ENCODE data around the gene TFB1M. TPM values are rescaled to one million over a fixed set of nuclear protein-coding genes. Genes with fewer than 3 reads are reported as not detected.

Gene TFB1M
- total RNA-seq, 1 experiment from 2014 or later: 45.0 TPM

DNA sequence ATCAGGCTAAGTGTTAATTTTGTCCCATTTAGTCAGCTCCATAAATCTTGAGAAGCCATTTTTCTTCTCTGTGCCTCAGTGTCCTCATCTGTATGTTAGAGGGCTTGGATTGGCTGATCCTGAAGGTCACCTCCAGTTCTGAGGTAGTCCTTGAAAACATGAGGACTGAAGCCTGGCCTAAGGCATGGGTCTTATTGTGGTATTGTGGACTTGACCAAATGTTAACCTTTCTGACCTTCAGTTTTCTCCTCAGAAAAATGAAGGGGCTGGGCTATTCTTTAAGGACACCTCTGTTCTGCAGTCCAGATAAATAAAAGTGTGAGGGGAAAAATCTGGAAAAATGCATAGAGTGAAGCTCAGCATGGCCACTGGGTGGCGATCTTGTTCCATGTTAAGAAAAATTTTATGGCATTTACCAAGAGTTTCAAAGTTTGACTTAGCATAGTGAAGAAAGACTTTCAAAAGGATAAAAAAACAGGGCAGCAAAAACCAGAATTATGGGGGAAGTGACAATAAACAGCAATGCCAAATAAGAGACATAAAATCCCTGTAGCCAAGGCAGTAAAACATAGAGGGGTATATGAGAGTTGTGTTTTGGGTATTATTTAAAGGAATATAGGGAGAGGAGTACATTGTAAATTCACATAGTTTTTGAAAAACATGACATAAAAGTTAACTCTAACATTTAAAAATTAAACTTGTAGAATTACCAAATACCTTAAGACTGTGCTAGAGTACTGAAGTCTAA lies 13.2 kb upstream of the TFB1M start:
- Histone ChIP-seq H3K9me2 (replicated peaks; ENCODE audit: insufficient read depth, low read length) (no peaks in the 10 kb centered on the region), H2AFZ (ENCODE audit: low read length) (no peak overlapping the region), H3K79me2 (ENCODE audit: low read length) (no peaks in the 10 kb centered on the region), H3K27ac (ENCODE audit: low read length) (no peak overlapping the region), H3K4me3 (ENCODE audit: low read length) (no peak overlapping the region), H3K4me2 (ENCODE audit: low read depth, low read length, poor library complexity, severe bottlenecking) (no peak overlapping the region), H3K9me3 (ENCODE audit: low read length) (no peaks in the 10 kb centered on the region), H4K20me1 (ENCODE audit: insufficient read depth, low read depth, low read length) (no peaks in the 10 kb centered on the region), H3K36me3 (ENCODE audit: insufficient read depth, low read length) (no peaks in the 10 kb centered on the region), H3K4me1 (ENCODE audit: low read length) (no peaks in the 10 kb centered on the region; the same call in 1 of the 2 replicates), H3K27me3 (ENCODE audit: low read length) (no peaks in the 10 kb centered on the region), H3K9ac (ENCODE audit: low read length) (no peak overlapping the region)
- peak; percentile 84 for DNase-seq

DNA sequence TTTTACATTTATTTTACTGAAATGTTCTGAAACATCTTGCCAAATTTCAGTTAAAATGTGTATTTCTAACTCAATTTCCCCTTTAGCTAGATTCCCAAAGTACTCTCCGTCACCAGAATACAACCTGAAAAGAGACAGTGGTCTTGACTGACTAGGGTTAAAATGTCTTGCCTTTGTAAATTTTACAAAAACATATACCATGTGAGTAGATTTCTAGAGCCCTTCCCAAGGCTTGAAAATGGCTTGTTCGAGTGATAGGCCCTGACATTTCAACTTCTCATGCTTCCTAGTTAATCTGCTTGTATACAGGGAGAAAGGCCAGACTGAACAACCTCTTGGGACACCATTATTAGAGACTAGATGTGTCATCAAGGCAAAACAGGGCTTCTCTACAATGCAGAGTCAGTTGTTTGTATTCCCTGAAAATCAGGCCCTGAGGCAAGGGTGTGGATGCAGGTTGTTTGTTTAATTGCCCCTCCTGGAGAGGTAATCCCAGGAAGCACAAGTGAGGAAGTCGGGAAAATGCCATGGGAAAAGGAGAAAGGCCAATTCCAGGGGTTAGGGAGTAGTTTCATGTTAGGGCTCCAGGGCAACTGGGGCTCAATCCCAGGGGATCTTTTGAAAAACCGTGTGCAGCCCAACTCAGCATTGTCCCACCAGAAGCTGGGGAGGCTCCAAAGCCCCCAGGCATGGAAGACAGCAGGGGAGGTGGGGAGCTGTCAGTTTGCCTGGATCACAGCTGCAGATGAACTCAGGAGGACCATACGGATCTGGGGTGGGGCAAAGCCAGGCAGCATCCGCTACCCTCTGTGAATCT lies 11.6 kb upstream of the TFB1M start:
- Histone ChIP-seq H3K4me3 (ENCODE audit: low read length) (0 out of 2 replicates have a peak overlapping the region, but pooled peaks have one; percentile 35), H3K9me2 (replicated peaks; ENCODE audit: insufficient read depth, low read length) (no peaks in the 10 kb centered on the region), H3K4me1 (ENCODE audit: low read length) (no peaks in the 10 kb centered on the region; the same call in 1 of the 2 replicates), H3K27me3 (ENCODE audit: low read length) (no peaks in the 10 kb centered on the region), H2AFZ (ENCODE audit: low read length) (0 out of 2 replicates have a peak overlapping the region, but pooled peaks have one; percentile 5), H4K20me1 (ENCODE audit: insufficient read depth, low read depth, low read length) (no peaks in the 10 kb centered on the region), H3K79me2 (ENCODE audit: low read length) (no peaks in the 10 kb centered on the region), H3K9ac (ENCODE audit: low read length) (peak overlapping the region; percentile 17; the same call in 1 of the 2 replicates), H3K9me3 (ENCODE audit: low read length) (no peaks in the 10 kb centered on the region), H3K4me2 (ENCODE audit: low read depth, low read length, poor library complexity, severe bottlenecking) (peak overlapping the region; percentile 49), H3K36me3 (ENCODE audit: insufficient read depth, low read length) (no peaks in the 10 kb centered on the region), H3K27ac (ENCODE audit: low read length) (no peak overlapping the region)
- no peak for DNase-seq

DNA sequence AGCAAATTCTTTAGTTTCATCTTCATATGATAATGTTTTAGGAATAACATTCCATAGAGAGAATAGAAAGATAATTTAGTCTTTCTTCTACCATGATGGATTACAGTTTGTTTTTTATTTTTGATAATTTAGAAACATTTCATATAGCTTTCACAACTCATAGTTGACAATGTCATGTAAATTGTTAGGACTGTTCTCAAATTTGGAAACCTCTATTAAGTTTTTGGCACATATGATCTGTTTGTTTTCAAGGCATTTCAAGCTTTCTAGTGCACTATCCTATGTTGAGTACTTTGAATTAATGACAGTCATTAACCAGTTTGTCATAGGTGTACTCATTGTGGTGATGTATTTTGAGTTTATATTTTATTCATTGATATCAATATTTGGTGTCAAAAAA lies 10.7 kb upstream of the TFB1M start:
- Histone ChIP-seq H3K9me2 (replicated peaks; ENCODE audit: insufficient read depth, low read length) (no peaks in the 10 kb centered on the region), H3K4me2 (ENCODE audit: low read depth, low read length, poor library complexity, severe bottlenecking) (peak overlapping the region; percentile 49), H4K20me1 (ENCODE audit: insufficient read depth, low read depth, low read length) (no peaks in the 10 kb centered on the region), H3K4me3 (ENCODE audit: low read length) (no peak overlapping the region), H3K36me3 (ENCODE audit: insufficient read depth, low read length) (no peaks in the 10 kb centered on the region), H3K79me2 (ENCODE audit: low read length) (no peaks in the 10 kb centered on the region), H3K27ac (ENCODE audit: low read length) (no peak overlapping the region), H3K27me3 (ENCODE audit: low read length) (no peaks in the 10 kb centered on the region), H3K4me1 (ENCODE audit: low read length) (peaks cover under 1% of the 10 kb centered on the region; the same call in 1 of the 2 replicates), H3K9ac (ENCODE audit: low read length) (no peak overlapping the region), H2AFZ (ENCODE audit: low read length) (no peak overlapping the region), H3K9me3 (ENCODE audit: low read length) (no peaks in the 10 kb centered on the region)
- DNase-seq: no peak

DNA sequence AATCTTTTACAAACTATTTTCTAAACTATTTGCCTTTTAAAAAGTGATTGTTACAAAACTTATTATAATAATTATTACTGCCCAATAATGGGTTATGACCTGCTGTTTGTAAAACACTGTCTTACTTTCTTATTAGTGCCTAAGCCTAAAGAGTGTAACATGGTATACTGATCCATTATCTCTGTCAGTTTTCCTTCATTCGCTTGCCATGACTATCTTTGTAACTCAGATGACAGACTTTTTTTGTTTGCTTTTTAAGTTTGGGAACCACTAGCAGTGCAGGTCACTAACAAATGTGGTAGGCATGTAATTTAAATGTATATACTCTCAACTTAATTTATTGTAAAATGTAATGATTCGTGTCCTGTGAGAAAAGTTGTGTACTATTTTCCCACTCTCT lies 9.9 kb upstream of the TFB1M start:
- Histone ChIP-seq H3K36me3 (ENCODE audit: insufficient read depth, low read length) (no peaks in the 10 kb centered on the region), H3K27me3 (ENCODE audit: low read length) (no peaks in the 10 kb centered on the region), H3K4me1 (ENCODE audit: low read length) (peaks cover 3% of the 10 kb centered on the region; the same call in 1 of the 2 replicates), H2AFZ (ENCODE audit: low read length) (no peak overlapping the region), H3K4me2 (ENCODE audit: low read depth, low read length, poor library complexity, severe bottlenecking) (no peak overlapping the region), H3K9me2 (replicated peaks; ENCODE audit: insufficient read depth, low read length) (no peaks in the 10 kb centered on the region), H4K20me1 (ENCODE audit: insufficient read depth, low read depth, low read length) (no peaks in the 10 kb centered on the region), H3K9me3 (ENCODE audit: low read length) (no peaks in the 10 kb centered on the region), H3K4me3 (ENCODE audit: low read length) (no peak overlapping the region), H3K79me2 (ENCODE audit: low read length) (no peaks in the 10 kb centered on the region), H3K27ac (ENCODE audit: low read length) (no peak overlapping the region), H3K9ac (ENCODE audit: low read length) (no peak overlapping the region)
- DNase-seq: no peak

DNA sequence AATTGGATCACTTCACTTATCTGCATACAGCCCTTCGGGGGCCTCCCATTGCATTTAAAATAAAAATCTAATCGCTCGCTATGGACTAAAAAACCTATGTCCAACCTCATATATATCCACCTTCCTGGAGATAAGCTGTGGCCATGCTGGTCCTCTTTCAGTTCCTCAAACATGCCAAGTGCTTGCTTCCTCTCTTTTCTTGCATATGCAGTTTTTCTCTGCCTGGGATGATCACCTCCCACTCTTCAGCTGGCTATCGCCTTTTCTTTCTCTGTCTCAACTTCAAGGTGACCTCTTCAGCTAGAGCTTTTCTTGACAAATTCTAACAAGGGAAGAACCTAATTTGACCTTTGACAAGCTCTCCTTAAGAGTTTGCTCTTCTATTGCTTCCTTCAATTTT lies 5.6 kb upstream of the TFB1M start:
- H3K36me3 ChIP-seq (ENCODE audit: insufficient read depth, low read length): no peaks in the 10 kb centered on the region
- H4K20me1 ChIP-seq (ENCODE audit: insufficient read depth, low read depth, low read length): no peaks in the 10 kb centered on the region
- no peaks in the 10 kb centered on the region for H3K79me2 ChIP-seq (ENCODE audit: low read length)
- no peaks in the 10 kb centered on the region for H3K27me3 ChIP-seq (ENCODE audit: low read length)
- H3K27ac ChIP-seq (ENCODE audit: low read length): no peak overlapping the region
- H3K9me3 ChIP-seq (ENCODE audit: low read length): no peaks in the 10 kb centered on the region
- H3K9me2 ChIP-seq (replicated peaks; ENCODE audit: insufficient read depth, low read length): no peaks in the 10 kb centered on the region
- H3K4me2 ChIP-seq (ENCODE audit: low read depth, low read length, poor library complexity, severe bottlenecking): no peak overlapping the region
- peaks cover 20% of the 10 kb centered on the region for H3K4me1 ChIP-seq (ENCODE audit: low read length)
- no peak for DNase-seq
- no peak overlapping the region for H2AFZ ChIP-seq (ENCODE audit: low read length)
- H3K4me3 ChIP-seq (ENCODE audit: low read length): no peak overlapping the region
- no peak overlapping the region for H3K9ac ChIP-seq (ENCODE audit: low read length)

DNA sequence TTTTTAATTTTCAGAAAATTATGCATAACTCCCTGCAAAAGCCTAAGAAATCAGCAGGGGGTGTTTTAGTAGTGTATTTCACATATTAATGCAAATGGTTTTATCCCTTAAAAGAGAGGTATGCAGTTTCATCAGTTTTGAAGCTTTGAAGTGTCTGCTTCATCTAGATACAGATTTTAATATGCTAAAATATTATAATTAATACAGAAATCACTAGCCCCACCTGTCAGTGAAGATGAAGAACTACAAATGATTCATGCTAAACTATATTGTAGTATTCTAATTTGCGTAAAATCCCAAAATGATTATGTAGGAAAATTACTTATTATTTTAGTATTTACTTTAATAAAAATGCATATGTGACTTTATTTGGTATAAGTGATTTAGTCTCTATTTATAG lies 2.9 kb upstream of the TFB1M start:
- Histone ChIP-seq H3K4me1 (ENCODE audit: low read length) (peaks cover 35% of the 10 kb centered on the region), H3K4me3 (ENCODE audit: low read length) (no peak overlapping the region), H3K9me3 (ENCODE audit: low read length) (no peaks in the 10 kb centered on the region), H4K20me1 (ENCODE audit: insufficient read depth, low read depth, low read length) (no peaks in the 10 kb centered on the region), H3K36me3 (ENCODE audit: insufficient read depth, low read length) (peaks cover 5% of the 10 kb centered on the region; the same call in 1 of the 2 replicates), H3K9ac (ENCODE audit: low read length) (no peak overlapping the region), H3K27me3 (ENCODE audit: low read length) (no peaks in the 10 kb centered on the region), H3K4me2 (ENCODE audit: low read depth, low read length, poor library complexity, severe bottlenecking) (no peak overlapping the region), H3K79me2 (ENCODE audit: low read length) (peaks cover 21% of the 10 kb centered on the region), H3K27ac (ENCODE audit: low read length) (no peak overlapping the region), H3K9me2 (replicated peaks; ENCODE audit: insufficient read depth, low read length) (no peaks in the 10 kb centered on the region), H2AFZ (ENCODE audit: low read length) (no peak overlapping the region)
- peak; percentile 67 for DNase-seq

DNA sequence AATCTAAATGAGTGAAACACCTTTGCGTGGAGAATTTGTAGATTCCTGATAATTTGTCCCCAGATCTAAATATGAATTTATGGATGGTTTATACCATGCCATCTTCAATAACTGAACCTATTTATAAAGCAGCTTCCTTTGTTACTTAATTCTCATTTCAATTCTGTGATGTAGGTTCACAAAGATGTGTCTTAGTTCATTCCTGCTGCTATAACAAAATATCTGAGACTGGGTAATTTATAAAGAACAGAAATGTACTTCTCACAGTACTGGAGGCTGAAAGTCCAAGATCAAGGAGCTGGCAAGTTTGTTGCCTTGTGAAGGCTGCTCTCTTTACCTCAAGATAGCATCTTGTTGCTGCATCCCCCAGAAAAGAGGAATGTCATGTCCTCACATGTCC lies 2.1 kb upstream of the TFB1M start:
- Histone ChIP-seq H4K20me1 (ENCODE audit: insufficient read depth, low read depth, low read length) (no peaks in the 10 kb centered on the region), H3K27me3 (ENCODE audit: low read length) (no peaks in the 10 kb centered on the region), H3K9me2 (replicated peaks; ENCODE audit: insufficient read depth, low read length) (no peaks in the 10 kb centered on the region), H3K9me3 (ENCODE audit: low read length) (no peaks in the 10 kb centered on the region), H3K27ac (ENCODE audit: low read length) (no peak overlapping the region), H3K4me3 (ENCODE audit: low read length) (no peak overlapping the region), H3K4me1 (ENCODE audit: low read length) (peaks cover 36% of the 10 kb centered on the region), H3K79me2 (ENCODE audit: low read length) (peaks cover 29% of the 10 kb centered on the region), H3K4me2 (ENCODE audit: low read depth, low read length, poor library complexity, severe bottlenecking) (no peak overlapping the region), H2AFZ (ENCODE audit: low read length) (peak overlapping the region; percentile 6; the same call in 1 of the 2 replicates), H3K9ac (ENCODE audit: low read length) (no peak overlapping the region), H3K36me3 (ENCODE audit: insufficient read depth, low read length) (peaks cover 12% of the 10 kb centered on the region)
- DNase-seq: no peak

DNA sequence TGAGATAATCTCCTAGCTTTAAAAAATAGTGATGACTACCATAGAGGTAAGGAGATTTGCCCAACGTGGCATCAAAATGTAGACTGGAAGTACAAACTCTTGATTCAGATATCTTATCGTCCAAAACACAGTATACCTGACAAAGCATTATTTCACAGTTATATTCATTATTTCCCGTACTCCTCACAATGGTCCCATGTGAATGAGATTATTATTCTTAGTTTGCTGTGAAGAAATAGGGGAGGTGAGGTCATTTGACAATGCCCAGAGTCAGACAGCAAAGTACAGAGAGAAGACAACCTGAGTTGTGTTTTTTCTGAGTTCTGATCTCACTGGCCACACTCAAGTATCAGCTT lies 1.2 kb upstream of the TFB1M start:
- Histone ChIP-seq H3K9ac (ENCODE audit: low read length) (peak overlapping the region; percentile 68), H3K4me1 (ENCODE audit: low read length) (peaks cover 36% of the 10 kb centered on the region), H2AFZ (ENCODE audit: low read length) (peak overlapping the region; percentile 44; the same call in 1 of the 2 replicates), H3K79me2 (ENCODE audit: low read length) (peaks cover 37% of the 10 kb centered on the region), H3K9me3 (ENCODE audit: low read length) (no peaks in the 10 kb centered on the region), H3K27me3 (ENCODE audit: low read length) (no peaks in the 10 kb centered on the region), H3K4me2 (ENCODE audit: low read depth, low read length, poor library complexity, severe bottlenecking) (peak overlapping the region; percentile 85), H4K20me1 (ENCODE audit: insufficient read depth, low read depth, low read length) (no peaks in the 10 kb centered on the region), H3K27ac (ENCODE audit: low read length) (peak overlapping the region; percentile 87), H3K36me3 (ENCODE audit: insufficient read depth, low read length) (peaks cover 21% of the 10 kb centered on the region), H3K9me2 (replicated peaks; ENCODE audit: insufficient read depth, low read length) (no peaks in the 10 kb centered on the region), H3K4me3 (ENCODE audit: low read length) (peak overlapping the region; percentile 69)
- no peak for DNase-seq

All from Karpas-422 (cell line).